SK-N-SH treated with all-trans-retinoic acid at 6 μM for 48 hours (cell line): ENCODE measurements around the gene HACL1.

ENCODE experiments used
- PPARA ChIP-seq: fragments of 250-450 bp; sonication (Bioruptor Pico); IDR thresholded peaks from 2 replicates; pipeline ENCODE4 v1.5.0; 2020; ENCODE audit warnings: mild to moderate bottlenecking, borderline replicate concordance
- TOX ChIP-seq: fragments of 250-450 bp; sonication (Bioruptor Pico); IDR thresholded peaks from 2 replicates; pipeline ENCODE4 v1.8.0; 2021; ENCODE audit warnings: mild to moderate bottlenecking, moderate library complexity, borderline replicate concordance
- ZNF565 ChIP-seq: fragments of 450-650 bp; formaldehyde crosslinking; conservative IDR thresholded peaks from 2 replicates; pipeline ENCODE4 v1.5.0; 2020; ENCODE audit warnings: low read depth, mild to moderate bottlenecking, moderate library complexity
- ZNF8 ChIP-seq: fragments of 450-650 bp; formaldehyde crosslinking; IDR thresholded peaks from 2 replicates; pipeline ENCODE4 v1.5.0; 2020; ENCODE audit warnings: mild to moderate bottlenecking, moderate library complexity

- TF ChIP-seq PPARA (CRISPR knock-in tag) (no peak), TOX (no peak), ZNF565 (no peak), ZNF8 (CRISPR knock-in tag) (no peak)
These were observed 62.3 kb downstream of the HACL1 start for GRCh38 chr3:15539066-15539465.
